IPS DF 19.7 (cell line): ENCODE data around the gene PAQR7.

Experiments used
- DNase-seq: peaks from one replicate; pipeline ENCODE4 v3.0.0-alpha.2; 2013; ENCODE audit warnings: low read depth, low spot score

Gene PAQR7

GRCh38 chr1:25817840-25818501 is 57.5 kb downstream of the PAQR7 start:
- no peak for DNase-seq

GRCh38 chr1:25816112-25816718 is 59.3 kb downstream of the PAQR7 start:
- no peak for DNase-seq

GRCh38 chr1:25815208-25816111 is 60.0 kb downstream of the PAQR7 start:
- no peak for DNase-seq

- no peak for DNase-seq
Measured at GRCh38 chr1:25814549-25815087, 60.9 kb downstream of the PAQR7 start.

GRCh38 chr1:25813734-25814471 is 61.6 kb downstream of the PAQR7 start:
- no peak for DNase-seq

GRCh38 chr1:25813071-25813733 is 62.3 kb downstream of the PAQR7 start:
- no peak for DNase-seq
